Activated CD4-positive, alpha-beta T cell treated with anti-CD3 and anti-CD28 coated beads, Interleukin-2, amount 50 U/mL, for 48 hours (primary cell): ENCODE results near the gene MAP3K19.
"Not testable (repeated sequence)": the region's sequence is repeated elsewhere in the genome, so short reads cannot be mapped to it uniquely, and the experiment has no call there.

Experiments
- DNase-seq, 2 experiments: peaks; one replicate each; pipeline ENCODE4 v3.0.0-alpha.2; 2020

Gene MAP3K19, protein sequence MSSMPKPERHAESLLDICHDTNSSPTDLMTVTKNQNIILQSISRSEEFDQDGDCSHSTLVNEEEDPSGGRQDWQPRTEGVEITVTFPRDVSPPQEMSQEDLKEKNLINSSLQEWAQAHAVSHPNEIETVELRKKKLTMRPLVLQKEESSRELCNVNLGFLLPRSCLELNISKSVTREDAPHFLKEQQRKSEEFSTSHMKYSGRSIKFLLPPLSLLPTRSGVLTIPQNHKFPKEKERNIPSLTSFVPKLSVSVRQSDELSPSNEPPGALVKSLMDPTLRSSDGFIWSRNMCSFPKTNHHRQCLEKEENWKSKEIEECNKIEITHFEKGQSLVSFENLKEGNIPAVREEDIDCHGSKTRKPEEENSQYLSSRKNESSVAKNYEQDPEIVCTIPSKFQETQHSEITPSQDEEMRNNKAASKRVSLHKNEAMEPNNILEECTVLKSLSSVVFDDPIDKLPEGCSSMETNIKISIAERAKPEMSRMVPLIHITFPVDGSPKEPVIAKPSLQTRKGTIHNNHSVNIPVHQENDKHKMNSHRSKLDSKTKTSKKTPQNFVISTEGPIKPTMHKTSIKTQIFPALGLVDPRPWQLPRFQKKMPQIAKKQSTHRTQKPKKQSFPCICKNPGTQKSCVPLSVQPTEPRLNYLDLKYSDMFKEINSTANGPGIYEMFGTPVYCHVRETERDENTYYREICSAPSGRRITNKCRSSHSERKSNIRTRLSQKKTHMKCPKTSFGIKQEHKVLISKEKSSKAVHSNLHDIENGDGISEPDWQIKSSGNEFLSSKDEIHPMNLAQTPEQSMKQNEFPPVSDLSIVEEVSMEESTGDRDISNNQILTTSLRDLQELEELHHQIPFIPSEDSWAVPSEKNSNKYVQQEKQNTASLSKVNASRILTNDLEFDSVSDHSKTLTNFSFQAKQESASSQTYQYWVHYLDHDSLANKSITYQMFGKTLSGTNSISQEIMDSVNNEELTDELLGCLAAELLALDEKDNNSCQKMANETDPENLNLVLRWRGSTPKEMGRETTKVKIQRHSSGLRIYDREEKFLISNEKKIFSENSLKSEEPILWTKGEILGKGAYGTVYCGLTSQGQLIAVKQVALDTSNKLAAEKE (N-terminal part only)

DNA sequence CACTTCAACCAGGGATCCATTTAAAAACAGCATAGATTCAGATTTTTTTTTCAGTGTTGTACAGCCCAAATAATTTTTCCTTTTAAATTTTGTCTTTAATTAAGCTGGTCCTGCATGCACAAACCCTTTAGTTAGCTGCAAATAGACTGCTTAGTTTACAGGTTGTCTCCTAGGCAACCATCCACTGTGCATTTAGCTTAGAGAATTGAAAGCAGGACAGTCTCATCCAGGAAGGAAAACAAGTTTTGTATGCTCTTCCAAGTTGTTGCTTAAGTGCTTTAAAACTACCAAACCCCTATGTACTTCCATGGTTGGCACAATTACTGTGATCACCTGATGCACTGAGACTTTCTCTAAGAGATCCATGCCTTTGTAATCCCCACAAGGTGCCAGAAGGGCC, at the start of gene MAP3K19:
Gene MAP3K19, minus strand, starts transcription at position 148 of the 400 bp plus-strand sequence. CDS start 22,800 bp downstream, outside the sequence.
- DNase-seq = no peak

DNA sequence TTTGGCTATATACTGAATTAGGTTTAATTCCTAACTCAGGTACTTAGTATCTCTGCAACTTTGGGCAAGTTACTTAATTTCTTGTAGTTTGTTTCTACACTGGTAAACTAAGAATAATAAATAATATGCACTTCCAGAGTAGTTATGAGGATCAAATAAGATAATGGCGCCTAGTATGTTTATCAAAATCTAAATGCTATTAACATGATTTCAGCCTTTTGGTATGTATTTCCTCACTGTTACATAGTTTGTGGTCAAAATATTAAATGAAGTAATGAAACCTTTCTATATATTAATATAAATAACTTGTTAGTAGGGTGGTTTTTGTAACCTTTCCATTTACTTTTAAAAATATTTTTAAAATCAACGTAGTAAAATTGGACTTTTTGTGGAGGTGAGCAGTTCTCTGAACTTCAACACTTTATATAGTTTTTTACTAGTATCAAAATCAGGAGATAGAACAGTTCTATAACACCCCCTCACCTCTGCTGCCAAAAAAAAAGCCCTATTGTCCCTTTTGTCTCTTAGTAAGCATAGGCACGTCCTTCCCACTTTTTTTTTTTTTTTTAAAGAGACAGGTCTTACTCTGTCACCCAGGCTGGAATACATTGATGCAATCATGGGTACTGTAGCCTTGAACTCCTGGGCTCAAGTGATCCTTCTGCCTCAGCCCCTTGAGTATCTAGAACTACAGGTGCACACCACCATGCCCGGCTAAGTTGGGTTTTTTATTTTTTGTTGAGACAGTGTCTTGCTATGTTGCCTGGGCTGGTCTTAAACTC, 49.6 kb upstream of the MAP3K19 start:
- DNase-seq = no peak

DNA sequence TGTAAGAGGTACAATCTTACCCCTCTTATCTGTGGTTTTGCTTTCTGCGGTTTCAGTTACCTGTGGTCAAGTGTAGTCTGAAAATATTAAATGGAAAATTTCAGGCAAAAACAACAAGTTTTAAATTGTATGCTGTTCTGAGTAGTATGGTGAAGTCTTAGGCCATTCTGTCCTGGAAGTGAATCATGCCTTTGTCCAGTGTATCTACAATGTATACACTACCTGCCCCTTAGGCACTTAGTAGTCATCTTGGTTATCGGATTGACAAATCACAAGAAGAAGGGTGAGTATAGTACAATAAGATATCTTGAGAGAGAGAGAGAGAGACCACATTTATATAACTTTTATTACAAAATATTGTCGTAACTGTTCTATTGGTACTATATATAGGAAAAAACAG, 48.3 kb upstream of the MAP3K19 start:
- no peak for DNase-seq

DNA sequence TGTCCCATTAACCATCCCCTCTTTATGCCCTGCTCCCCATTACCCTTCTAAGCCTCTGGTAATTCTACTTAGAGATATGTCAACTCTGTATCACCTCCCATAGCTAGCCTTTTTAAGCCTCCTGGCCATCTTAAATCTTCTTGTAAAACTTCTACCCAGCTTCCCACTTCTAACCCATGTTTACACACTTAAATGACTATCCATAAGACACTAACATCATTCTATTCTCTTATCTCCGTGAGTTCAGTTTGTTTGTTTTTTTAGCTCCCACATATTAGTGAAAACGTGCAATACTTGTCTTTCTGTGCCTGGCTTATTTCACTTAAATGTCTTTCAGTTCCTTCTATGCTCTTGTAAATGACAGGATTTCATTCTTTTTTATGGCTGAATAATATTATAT, 47.3 kb upstream of the MAP3K19 start:
- DNase-seq = no peak

DNA sequence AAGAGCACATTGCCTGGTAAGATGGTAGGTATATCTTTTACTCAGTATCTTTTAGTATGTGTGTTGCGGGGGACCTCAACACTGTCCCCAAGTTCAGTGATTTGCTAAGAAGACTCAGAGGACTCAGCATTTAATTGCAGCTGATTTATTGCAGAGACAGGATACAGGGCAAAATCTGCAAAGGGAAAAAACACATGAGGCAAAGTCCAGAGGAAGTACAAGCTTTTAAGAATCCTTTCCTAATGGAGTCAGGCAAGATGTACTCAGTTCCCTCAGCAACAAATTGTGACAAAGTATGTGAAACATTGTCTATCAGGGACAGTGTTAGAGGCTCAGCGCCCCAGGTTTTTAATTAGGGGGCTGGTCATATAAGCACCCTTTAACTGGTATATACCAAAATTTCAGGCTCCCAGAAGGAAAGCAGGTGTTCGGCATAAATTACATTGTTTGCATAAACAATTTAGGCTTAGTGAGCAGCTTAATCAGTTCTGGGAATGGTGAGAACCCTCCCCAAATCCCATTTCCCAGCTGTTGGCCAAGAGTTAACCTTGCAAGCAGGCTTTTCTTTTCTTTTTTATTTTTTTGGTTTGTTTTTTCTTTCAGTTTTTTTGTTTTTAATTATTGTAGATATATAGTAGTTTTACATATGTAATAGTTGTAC, 46.6 kb upstream of the MAP3K19 start:
- no peak for DNase-seq

DNA sequence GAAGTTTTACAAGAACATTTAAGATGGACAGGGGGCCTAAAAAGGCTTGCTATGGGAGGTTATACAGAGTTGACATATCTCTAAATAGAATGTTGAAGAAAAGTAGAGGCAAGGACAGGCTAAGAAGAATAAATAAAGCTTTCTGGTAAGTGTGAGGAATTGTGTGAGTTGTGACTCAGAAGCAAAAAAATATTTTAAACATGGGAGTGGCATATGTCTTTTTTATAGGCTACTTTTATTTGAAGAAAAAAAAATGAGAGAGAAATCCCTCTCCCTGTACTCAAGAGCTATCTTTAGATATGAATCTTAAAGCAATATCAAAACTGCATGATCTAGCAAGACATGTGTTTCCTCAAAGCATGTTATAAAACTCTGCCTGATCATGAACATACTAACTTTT, 45.9 kb upstream of the MAP3K19 start:
- no peak for DNase-seq

DNA sequence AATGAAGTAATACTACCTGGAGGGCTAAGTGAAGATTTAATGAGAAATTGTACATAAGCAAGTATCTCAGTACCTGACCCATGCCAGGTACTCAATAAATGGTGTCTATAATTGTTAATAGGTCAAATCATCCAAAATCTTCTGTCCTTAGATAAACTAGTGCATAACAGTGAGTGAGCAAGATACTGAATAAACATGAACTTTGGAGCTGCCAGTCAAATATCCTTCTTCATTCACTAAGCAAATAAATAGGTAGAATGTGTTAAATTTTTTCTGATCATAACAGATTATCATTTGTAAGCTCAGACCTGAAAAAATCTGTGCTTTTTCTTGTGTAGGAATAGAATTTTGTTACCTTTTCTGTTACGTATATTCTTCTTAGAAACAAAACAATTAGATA, 44.4 kb upstream of the MAP3K19 start:
- DNase-seq = no peak

DNA sequence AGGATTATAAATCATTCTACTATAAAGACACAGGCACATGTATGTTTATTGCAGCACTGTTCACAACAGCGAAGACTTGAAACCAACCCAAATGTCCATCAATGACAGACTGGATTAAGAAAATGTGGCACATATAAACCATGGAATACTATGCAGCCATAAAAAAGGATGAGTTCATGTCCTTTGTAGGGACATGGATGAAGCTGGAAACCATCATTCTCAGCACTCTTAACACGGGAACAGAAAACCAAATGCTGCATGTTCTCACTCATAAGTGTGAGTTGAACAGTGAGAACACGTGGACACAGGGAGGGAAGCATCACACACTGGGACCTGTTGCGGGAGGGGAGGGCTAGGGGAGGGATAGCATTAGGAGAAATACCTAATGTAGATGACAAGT, 42.4 kb upstream of the MAP3K19 start:
- DNase-seq = not testable (repeated sequence)

DNA sequence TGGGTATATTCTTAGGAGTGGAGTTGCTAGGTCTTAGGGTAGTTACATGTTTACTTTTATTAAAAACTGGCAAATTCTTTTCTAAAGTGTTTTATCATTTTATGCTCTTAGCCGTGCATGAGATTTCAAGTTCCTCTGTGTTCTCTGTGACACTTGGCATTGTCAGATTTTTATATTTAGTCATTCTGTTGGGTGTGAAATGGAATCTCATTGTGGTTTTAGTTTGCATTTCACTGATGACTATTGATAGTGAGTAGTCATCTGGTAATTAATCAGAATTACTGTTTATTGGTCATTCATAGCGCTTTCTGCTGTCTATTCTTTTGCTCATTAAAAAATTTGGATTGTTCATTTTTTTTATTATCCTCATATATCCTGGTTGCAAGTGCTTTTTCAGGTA, 39.0 kb upstream of the MAP3K19 start:
- DNase-seq = no peak

DNA sequence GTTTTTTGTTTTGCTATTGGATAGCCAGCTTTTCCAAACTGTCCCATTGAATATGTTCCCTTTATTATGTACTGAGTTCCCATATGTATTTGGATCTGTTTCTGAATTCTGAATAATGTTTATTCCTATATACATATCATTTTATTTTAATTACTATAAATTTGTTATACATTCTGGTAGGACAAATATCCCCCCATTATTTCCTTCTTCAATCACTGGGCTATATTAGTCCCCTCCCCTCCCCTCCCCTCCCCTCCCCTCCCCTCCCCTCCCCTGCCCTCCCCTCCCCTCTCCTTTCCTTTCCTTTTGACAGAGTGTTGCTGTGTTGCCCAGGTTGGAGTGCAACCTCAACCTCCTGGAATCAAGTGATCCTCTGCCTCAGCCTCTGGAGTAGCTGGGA, 31.2 kb upstream of the MAP3K19 start:
- DNase-seq = no peak

DNA sequence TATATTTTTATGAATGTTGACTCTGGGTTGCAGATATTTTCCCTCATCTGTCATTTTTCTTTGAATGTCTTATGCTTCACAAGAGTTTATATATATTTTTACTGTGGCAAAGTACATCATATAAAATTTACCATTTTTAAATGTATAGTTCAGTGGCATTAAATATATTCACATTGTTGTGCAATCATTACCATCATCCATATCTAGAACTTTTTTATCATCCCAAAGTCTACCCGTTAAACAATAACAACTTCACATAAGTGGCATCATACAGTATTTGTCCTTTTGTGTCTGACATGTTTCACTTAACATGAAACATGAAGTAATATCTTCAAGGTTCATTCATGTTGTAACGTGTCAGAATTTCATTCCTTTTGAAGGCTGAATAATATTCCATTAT, 29.3 kb upstream of the MAP3K19 start:
- no peak for DNase-seq

DNA sequence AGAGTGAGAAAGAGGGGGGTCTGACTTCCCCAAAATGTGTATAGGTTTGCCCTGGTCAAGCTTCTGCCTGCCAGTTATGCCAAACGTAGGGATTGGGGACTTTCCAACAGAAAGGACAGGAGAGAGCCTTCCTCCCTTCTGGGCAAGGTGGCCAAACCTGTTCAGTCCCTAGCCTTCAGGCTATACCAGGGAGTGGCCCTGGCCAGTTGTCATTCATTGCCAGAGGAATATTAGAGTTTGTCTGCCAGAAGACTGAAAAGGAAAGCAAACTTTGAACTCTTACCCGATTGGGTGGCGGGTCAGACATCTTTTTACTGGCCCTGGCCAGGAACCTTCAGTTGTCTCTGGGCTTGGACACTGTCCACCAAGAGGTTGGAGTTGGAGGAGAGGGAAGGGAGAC, 27.0 kb upstream of the MAP3K19 start:
- no peak for DNase-seq

DNA sequence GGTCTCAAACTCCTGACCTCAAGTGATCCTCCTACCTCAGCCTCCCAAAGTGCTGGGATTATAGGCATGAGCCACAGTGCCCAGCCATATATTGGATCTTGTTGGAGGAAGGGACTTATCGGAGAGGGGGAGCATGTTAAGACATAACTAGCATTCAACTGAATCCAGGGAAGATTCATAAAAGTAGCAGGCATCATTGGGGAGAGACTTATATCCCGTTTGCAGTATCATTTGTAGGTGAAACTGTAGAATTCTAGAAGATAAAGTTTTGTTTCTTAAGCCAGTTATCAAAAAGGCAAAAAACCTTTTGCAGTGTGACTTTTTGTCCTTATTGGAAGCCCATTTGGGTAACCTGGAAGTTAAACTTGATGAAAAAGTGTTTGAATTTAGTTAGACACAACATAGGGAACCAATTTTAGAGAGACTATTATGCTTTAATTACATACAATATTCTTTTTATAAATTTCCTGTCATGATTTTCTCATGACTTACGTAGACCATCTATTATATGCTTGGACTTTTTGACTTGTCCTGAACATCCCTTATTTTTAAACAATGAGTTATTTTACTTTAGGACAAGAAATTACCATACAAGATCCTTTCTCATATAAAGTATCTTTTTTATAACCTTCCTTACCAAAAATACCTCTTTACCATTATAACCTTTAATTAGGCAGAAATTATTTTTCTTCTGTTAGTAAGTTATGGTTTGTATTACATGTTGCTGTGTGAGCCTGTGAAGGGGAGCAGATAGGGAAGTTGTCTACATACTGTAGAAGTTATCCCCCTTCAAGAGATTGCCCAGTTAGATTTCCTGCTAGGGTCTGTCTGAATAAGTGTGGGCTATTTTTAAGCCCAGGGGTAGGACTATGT, 25.1 kb upstream of the MAP3K19 start:
- no peak for DNase-seq

DNA sequence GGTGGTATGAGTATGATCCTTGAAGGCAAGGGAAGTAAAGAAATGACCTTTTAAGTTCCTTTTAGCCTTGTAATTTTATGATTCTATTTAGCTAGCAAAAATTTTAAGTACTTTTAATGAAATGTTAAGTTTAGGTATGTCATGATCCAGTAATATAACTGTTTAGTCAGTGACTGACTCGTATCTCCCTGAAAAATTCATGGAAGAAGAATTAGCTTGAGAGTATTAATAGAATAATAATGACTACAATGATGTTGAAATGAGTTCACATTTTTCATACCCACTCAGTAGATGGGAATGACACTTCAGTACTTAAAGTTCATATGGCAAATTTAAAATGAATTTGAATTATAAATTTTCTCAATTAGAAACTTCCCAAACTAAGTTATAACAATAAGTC, 19.5 kb upstream of the MAP3K19 start:
- DNase-seq = no peak

DNA sequence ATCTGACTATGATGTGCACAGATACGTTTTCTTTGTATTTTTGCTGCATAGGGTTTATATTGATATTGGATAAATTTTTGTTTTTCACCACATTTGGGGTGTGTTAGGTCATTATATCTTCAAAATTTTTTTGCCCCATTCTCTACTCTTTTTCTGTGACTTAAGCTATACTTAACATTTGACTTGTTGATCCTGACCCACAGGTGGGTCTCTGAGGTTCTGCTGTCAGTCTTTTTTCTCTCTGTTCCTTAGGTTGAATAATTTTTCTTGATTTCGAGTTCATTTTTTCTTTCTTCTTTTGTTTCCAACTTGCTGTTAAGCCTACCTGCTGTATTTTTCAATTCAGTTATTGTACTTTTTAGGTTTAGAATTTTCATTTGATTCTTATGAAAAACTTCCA, 16.9 kb upstream of the MAP3K19 start:
- DNase-seq = no peak

DNA sequence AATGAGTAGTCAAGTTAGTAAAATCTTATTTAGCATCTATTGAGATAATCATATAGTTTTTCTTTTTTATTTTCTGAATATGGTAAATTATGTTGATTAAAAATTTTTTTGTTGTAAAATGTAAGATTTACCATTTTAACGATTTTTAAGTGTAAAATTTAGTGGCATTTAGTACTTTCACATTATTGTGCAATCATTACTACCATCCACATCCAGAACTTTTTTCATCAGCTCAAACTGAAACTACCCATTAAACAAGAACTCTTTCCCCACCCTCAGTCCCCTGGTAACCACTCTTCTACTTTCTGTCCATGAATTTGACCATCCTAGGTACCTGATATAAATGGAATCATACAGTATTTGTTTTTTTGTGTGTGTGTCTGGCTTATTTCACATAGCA, 16.0 kb upstream of the MAP3K19 start:
- no peak for DNase-seq

DNA sequence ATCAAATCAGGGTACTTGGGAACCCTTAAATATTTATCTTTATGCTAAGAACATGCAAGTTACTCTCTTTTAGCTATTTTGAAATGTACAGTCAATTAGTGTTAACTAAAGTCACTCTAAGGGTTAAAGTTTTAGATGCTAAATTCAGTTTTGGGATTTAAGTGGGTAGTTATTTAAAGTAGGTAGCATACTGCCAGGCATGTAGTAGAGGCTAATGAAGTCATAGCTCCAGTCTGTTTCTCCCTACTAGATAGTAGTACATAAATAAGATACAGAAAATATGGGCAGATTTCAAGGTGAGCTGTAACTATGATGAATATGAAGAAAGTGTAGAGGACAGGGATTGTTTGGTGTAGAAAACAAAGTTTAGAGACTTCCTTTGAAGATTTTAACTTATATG, 12.3 kb upstream of the MAP3K19 start:
- no peak for DNase-seq

DNA sequence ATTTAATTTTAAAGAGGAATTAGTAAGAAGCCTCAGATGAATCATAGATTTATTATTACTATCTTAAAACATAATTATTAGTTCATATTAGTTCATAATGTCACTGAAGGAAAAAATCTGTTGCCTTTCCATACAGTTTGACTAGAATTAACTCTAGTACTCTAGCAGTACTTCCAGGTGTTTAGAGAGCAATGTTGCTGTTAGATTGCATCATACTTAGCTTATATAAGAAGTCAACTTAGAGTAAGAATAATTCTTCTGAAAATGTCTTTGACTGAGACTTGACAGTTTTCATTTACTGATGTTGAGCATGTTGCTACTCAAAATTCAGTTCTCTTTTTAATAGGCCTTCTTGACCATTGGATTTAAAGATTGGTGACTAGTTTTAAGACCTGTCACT, 9.5 kb upstream of the MAP3K19 start:
- no peak for DNase-seq

DNA sequence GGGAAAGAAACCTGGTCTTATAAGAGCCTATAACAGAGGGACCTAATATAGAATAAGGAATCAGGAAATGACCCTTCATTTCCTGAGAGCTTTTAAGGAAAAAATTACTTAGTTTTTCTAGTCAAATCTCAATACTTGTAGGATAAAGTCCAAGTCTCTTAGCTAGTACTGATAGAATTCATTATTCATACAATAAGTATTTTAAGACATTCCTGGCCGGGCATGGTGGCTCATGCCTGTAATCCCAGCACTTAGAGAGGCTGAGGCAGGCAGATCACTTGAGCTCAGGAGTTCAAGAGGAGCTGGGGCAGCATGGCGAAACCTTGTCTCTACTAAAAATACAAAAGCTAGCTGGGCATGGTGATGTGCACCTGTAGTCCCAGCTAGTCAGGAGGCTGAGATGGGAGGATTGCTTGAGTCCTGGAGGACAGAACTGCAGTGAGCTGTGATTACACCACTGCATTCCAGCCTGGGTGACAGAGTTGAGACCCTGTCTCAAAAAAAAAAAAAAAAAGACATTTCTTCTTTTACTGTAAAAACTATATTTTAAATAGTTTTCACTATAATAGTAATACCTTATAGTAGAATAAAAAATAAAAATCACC, 8.0 kb upstream of the MAP3K19 start:
- DNase-seq = no peak

DNA sequence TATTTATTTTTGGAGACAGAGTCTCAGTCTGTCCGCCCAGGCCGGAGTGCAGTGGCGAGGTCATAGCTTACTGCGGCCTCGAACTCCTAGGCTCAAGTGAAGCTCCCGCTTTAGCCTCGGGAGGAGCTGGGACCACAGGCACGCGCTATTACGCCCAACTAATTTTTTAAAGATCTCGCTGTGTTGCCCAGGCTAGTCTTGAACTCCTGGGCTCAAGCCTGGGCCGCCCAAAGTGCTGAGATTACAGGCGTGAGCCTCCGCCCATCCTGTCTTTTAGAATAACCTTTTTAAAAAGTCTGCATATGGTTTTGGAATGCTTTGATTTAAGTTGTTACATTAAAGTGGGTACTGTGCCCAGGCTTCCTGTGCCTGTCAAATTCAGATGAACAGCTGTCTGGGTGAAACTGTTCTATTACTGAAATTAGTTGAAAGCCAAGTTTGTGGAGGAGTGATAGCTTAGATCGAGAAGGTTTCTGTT, 5.8 kb upstream of the MAP3K19 start:
- DNase-seq = peak; percentile 30 to 44
